GM08714 (cell line): ENCODE data around the gene SMIM43.

ENCODE experiments used
- H3K4me3 ChIP-seq: fragments of 200-500 bp; sonication (Bioruptor generic); 2 replicates; pipeline ENCODE4 v1.5.1; 2014; ENCODE audit warnings: mild to moderate bottlenecking, low read length, inconsistent platforms
- ZNF274 ChIP-seq: IDR thresholded peaks from 2 replicates; pipeline ENCODE4 v1.6.1; 2012; ENCODE audit warnings: mild to moderate bottlenecking, low read depth, low read length

SMIM43 gene

GRCh38 chr4:121764702-121765367, at the start of gene SMIM43:
Gene SMIM43, minus strand, starts transcription at chr4:121765164. Its CDS starts 59 bp downstream, at chr4:121765105.
- H3K4me3 ChIP-seq, result peak within 1 kb of the TSS; percentile 37; the same call in 1 of the 2 replicates
- no peak for TF ChIP-seq ZNF274

- TF ChIP-seq ZNF274, result no peak
- no peak overlapping the region for H3K4me3 ChIP-seq
These were observed 49.8 kb upstream of the SMIM43 start for GRCh38 chr4:121814756-121815155.

GRCh38 chr4:121811122-121811521, 46.2 kb upstream of the SMIM43 start:
- TF ChIP-seq ZNF274, result no peak
- H3K4me3 ChIP-seq, result no peak overlapping the region

GRCh38 chr4:121806411-121806810, 41.4 kb upstream of the SMIM43 start:
- no peak overlapping the region for H3K4me3 ChIP-seq
- no peak for TF ChIP-seq ZNF274

GRCh38 chr4:121801715-121802075, 36.7 kb upstream of the SMIM43 start:
- H3K4me3 ChIP-seq, result peak overlapping the region; percentile 99
- no peak for TF ChIP-seq ZNF274

- H3K4me3 ChIP-seq, result peak within 1 kb of the TSS; percentile 99
- no peak for TF ChIP-seq ZNF274
These were observed 36.2 kb upstream of the SMIM43 start, which contains the start of gene EXOSC9 for GRCh38 chr4:121800961-121801714. Gene EXOSC9, plus strand, starts transcription at chr4:121801323. Its CDS starts 102 bp downstream, at chr4:121801425.

- peak overlapping the region; percentile 99 for H3K4me3 ChIP-seq
- no peak for TF ChIP-seq ZNF274
These were observed 35.6 kb upstream of the SMIM43 start for GRCh38 chr4:121800638-121800960.

- no peak for TF ChIP-seq ZNF274
- no peak overlapping the region; the same call in 1 of the 2 replicates for H3K4me3 ChIP-seq
These were observed 35.0 kb upstream of the SMIM43 start for GRCh38 chr4:121799867-121800501.

DNA sequence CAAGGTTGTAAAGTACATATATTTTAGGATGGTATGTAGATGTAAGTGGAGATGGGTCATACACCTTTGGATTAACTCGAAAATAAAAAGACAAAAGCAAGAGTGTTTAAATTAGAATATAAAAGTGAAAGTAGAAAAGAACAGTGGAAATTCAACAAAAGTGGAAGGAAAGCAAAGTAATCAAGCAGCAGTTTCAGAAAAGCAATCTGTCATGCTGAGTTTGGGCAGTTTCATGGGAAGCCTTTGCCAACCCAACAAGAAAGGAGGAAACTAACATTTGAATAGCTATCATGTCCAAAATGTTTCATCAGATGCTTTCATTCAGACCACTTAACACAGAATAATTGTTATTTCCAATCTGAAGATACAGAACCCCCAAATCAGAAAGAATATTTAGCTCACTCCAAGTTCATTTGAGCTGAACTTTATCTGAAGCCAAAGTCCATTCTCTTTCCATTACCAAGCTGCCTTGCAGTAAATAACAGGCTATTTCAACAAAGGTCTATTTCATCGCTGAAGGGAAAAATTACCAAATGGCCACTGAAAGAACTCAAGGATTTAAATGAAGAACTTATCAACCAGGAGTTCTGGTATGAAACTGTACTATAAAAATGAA, 34.4 kb upstream of the SMIM43 start:
- no peak overlapping the region for H3K4me3 ChIP-seq
- no peak for TF ChIP-seq ZNF274

GRCh38 chr4:121796283-121796682, 31.3 kb upstream of the SMIM43 start:
- no peak overlapping the region for H3K4me3 ChIP-seq
- no peak for TF ChIP-seq ZNF274

- no peak for TF ChIP-seq ZNF274
- no peak overlapping the region for H3K4me3 ChIP-seq
These were observed 29.7 kb upstream of the SMIM43 start for GRCh38 chr4:121794505-121795188.

DNA sequence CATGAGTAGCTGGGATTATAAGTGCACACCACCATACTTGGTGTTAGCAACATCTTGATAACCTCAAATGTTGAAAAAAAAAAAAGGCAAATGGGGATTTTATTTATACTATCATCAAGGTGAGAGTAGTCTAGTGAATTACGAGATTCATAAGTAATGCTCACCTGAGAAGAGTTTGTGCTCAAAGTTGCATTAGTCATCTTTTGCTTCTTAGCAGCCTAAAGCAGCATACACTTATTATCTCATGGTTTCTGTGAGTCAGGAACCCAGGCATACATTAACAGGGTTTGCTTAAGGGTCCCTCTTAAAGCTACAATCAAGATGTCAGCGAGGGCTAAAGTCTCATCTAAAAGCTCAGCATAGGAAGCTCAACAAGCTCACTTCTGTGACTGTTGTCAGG, 28.0 kb upstream of the SMIM43 start:
- TF ChIP-seq ZNF274, result no peak
- H3K4me3 ChIP-seq, result no peak overlapping the region

- H3K4me3 ChIP-seq, result no peak overlapping the region
- no peak for TF ChIP-seq ZNF274
These were observed 26.5 kb upstream of the SMIM43 start for GRCh38 chr4:121791481-121791880.

- no peak overlapping the region for H3K4me3 ChIP-seq
- TF ChIP-seq ZNF274, result no peak
These were observed 26.0 kb upstream of the SMIM43 start for GRCh38 chr4:121790976-121791375.
